ENCODE measurements around the gene COX8A. TPM values are rescaled to one million over a fixed set of nuclear protein-coding genes. Genes with fewer than 3 reads are reported as not detected.

The COX8A gene
- total RNA-seq, 3 donors from 2014 or later = 257 to 326 (median 293) TPM

- intact Hi-C loops (cut with DNase I; ENCODE audit: low total_unique reads) = no loop called here
- peaks cover 0 to 4% of the 10 kb centered on the region in 2 donors for H3K4me1 ChIP-seq
- TF ChIP-seq, protein P1, sequence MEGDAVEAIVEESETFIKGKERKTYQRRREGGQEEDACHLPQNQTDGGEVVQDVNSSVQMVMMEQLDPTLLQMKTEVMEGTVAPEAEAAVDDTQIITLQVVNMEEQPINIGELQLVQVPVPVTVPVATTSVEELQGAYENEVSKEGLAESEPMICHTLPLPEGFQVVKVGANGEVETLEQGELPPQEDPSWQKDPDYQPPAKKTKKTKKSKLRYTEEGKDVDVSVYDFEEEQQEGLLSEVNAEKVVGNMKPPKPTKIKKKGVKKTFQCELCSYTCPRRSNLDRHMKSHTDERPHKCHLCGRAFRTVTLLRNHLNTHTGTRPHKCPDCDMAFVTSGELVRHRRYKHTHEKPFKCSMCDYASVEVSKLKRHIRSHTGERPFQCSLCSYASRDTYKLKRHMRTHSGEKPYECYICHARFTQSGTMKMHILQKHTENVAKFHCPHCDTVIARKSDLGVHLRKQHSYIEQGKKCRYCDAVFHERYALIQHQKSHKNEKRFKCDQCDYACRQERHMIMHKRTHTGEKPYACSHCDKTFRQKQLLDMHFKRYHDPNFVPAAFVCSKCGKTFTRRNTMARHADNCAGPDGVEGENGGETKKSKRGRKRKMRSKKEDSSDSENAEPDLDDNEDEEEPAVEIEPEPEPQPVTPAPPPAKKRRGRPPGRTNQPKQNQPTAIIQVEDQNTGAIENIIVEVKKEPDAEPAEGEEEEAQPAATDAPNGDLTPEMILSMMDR (IDR thresholded peaks at IDR 0.05) = peak in 1 of 3 donors; percentile 26
- TF ChIP-seq POLR2A (IDR thresholded peaks at IDR 0.05) = no peak
- TF ChIP-seq POLR2AphosphoS5 (IDR thresholded peaks at IDR 0.05) = no peak
- H3K27me3 ChIP-seq = no peaks in the 10 kb centered on the region
- peak overlapping the region; percentile 36 to 67 (median 42) for H3K4me3 ChIP-seq
- H3K9me3 ChIP-seq = no peaks in the 10 kb centered on the region
- H3K36me3 ChIP-seq = no peaks in the 10 kb centered on the region
- H3K27ac ChIP-seq = no peak overlapping the region
- DNase-seq (ENCODE audit: low spot score in 2 of 2) = no peak
Measured at GRCh38 chr11:64007629-64008282, 33.3 kb downstream of the COX8A start.

DNA sequence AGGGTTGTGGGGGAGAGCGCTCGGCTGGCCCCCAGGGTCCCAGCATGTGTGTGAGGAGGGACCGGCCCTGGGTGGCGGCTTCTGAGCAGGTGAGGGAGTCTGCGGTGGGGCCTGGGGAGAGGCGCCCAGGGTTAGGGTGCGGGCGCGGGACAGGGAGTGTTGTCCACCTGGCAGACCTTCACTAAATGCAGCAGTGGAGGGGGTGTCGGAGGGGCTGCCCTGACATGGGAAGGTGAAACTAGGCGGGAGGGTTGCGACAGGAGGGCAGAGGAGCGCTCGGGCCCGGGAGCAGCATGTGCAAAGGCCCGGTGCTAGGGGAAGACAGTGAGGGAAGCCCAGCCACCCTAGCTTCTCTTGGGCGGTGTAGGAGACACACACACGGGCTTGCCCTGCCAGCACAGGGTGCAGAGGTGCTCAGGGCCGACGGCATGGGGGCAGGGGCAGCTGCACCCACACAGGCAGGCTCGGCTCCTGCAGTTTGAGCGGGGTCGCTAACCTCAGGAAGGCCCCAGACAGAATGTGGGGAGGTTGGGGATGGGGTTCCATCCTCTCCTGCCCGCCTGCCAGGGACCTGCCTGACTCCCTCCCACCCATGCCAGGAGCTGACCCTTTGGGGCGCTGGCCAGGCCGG, 34.0 kb downstream of the COX8A start:
- TF ChIP-seq POLR2A (IDR thresholded peaks at IDR 0.05) (no peak), POLR2AphosphoS5 (IDR thresholded peaks at IDR 0.05) (no peak)
- H3K4me3 ChIP-seq = peak overlapping the region in 2 of 3 donors; percentile 42 to 67
- H3K27ac ChIP-seq = no peak overlapping the region

DNA sequence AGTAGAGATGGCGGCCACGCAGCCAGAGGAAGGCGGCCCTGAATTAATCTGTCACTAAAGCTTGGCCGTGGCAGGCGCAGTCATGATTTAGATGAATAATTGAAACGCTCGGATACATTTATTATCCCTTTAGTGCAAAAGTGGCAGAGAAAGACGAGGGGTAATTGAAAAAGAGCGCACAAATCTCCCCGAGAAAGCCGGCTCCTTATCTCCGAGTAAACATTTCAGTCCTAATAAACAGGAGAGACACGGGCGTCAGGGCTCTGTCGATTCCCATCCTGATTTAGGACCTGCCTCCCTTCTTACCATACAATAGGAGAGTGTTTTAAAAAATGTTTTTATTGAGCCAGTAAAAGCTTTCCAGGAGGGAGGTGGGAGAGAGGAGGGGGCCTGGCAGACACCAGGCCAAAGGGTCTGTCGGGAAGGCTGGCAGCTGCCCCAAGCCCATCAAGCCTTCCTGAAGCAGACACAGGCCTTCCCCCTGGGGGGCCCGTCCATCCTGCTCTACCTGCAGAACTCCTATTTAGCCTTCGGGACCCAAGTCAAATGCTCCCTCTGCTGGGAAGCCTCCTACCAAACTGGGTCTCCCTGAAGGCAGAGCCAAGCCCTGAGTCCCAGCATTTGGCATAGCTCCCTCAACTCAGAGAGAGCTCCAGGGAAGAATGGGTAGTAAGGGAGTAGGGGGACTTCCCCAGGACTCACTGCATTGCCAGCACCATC, 34.7 kb downstream of the COX8A start:
- peaks cover 0 to 4% of the 10 kb centered on the region in 2 donors for H3K4me1 ChIP-seq
- no peak overlapping the region for H3K27ac ChIP-seq
- no peaks in the 10 kb centered on the region for H3K9me3 ChIP-seq
- TF ChIP-seq, protein P1 (IDR thresholded peaks at IDR 0.05) = no peak
- TF ChIP-seq POLR2AphosphoS5 (IDR thresholded peaks at IDR 0.05) (no peak), POLR2A (IDR thresholded peaks at IDR 0.05) (no peak)
- intact Hi-C loops (cut with DNase I; ENCODE audit: low total_unique reads) = no loop called here
- no peaks in the 10 kb centered on the region for H3K27me3 ChIP-seq
- no peaks in the 10 kb centered on the region for H3K36me3 ChIP-seq
- DNase-seq (ENCODE audit: low spot score in 2 of 2) = no peak
- no peak overlapping the region for H3K4me3 ChIP-seq

More for the DNA sequence above, 34.0 kb downstream of the COX8A start:
- intact Hi-C loops (cut with DNase I; ENCODE audit: low total_unique reads) = no loop called here
- Histone ChIP-seq H3K36me3 (no peaks in the 10 kb centered on the region), H3K27me3 (no peaks in the 10 kb centered on the region), H3K4me1 (peaks cover 0 to 4% of the 10 kb centered on the region in 2 donors), H3K9me3 (no peaks in the 10 kb centered on the region)
- no peak for DNase-seq (ENCODE audit: low spot score in 2 of 2)

DNA sequence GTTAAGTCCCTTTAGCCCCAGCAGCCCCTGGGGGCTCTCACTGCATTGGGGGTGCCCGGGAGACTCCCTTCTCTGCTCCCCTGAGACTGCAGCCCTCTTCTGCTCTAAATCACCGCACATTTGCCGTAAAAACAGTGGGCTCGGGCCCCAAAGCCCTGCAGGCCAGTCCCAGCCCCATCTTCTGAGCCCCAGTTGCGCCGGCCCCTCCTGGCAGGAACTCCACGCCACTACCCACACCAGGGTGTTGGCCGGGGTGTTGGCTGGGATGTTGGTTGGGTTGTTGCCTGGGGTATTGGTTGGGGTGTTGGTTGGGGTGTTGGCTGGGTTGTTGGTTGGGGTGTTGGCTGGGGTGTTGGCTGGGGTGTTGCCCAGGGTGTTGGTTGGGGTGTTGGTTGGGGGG, 35.3 kb downstream of the COX8A start:
- intact Hi-C loops (cut with DNase I; ENCODE audit: low total_unique reads) = no loop called here

GRCh38 chr11:64010783-64011182, 36.4 kb downstream of the COX8A start:
- intact Hi-C loops (cut with DNase I; ENCODE audit: low total_unique reads) = no loop called here
- H3K27me3 ChIP-seq = no peaks in the 10 kb centered on the region
- H3K9me3 ChIP-seq = no peaks in the 10 kb centered on the region
- no peak overlapping the region for H3K4me3 ChIP-seq
- no peak for TF ChIP-seq POLR2A (IDR thresholded peaks at IDR 0.05)
- no peak for TF ChIP-seq POLR2AphosphoS5 (IDR thresholded peaks at IDR 0.05)
- TF ChIP-seq, protein P1 (IDR thresholded peaks at IDR 0.05) = no peak
- H3K4me1 ChIP-seq = peaks cover 0 to 4% of the 10 kb centered on the region in 2 donors
- no peak for DNase-seq (ENCODE audit: low spot score in 2 of 2)
- H3K27ac ChIP-seq = no peak overlapping the region
- no peaks in the 10 kb centered on the region for H3K36me3 ChIP-seq

More for the DNA sequence above, 35.3 kb downstream of the COX8A start:
- Histone ChIP-seq H3K36me3 (no peaks in the 10 kb centered on the region), H3K9me3 (no peaks in the 10 kb centered on the region), H3K27me3 (no peaks in the 10 kb centered on the region), H3K27ac (no peak overlapping the region), H3K4me3 (no peak overlapping the region), H3K4me1 (peaks cover 0 to 4% of the 10 kb centered on the region in 2 donors)
- no peak for DNase-seq (ENCODE audit: low spot score in 2 of 2)
- TF ChIP-seq, protein P1 (IDR thresholded peaks at IDR 0.05) = no peak
- TF ChIP-seq POLR2AphosphoS5 (IDR thresholded peaks at IDR 0.05) = no peak
- TF ChIP-seq POLR2A (IDR thresholded peaks at IDR 0.05) = no peak

Measured in breast epithelium (tissue), 4 donors.